Right lobe of liver (tissue), 4 donors: ENCODE measurements around the gene JAG1.

Experiments
- POLR2A ChIP-seq: fragments of 450-650 bp; IDR thresholded peaks from one replicate; pipeline ENCODE4 v1.6.1; 2017; ENCODE audit warnings: antibody characterized with exemption, mild to moderate bottlenecking
- TF ChIP-seq, protein P1 (sequence below), 4 donors: fragments of 200-600 bp in 3 of 4; fragments of 450-650 bp in 1 of 4; IDR thresholded peaks; one replicate each; pipeline versions ENCODE4 v1.5.1 to v1.8.0; 2016 to 2022; ENCODE audit warnings: antibody characterized with exemption in 4 of 4, mild to moderate bottlenecking in 2 of 4
- donor health status: DM: no; HTN: no; CAD: no.
- donor health status: DM: no; HTN: no; CAD: no.
- donor health status: DM: no; HTN: yes; CAD: no.

GRCh38 chr20:10654630-10655029 lies 19.2 kb downstream of the JAG1 start:
- TF ChIP-seq, protein P1, sequence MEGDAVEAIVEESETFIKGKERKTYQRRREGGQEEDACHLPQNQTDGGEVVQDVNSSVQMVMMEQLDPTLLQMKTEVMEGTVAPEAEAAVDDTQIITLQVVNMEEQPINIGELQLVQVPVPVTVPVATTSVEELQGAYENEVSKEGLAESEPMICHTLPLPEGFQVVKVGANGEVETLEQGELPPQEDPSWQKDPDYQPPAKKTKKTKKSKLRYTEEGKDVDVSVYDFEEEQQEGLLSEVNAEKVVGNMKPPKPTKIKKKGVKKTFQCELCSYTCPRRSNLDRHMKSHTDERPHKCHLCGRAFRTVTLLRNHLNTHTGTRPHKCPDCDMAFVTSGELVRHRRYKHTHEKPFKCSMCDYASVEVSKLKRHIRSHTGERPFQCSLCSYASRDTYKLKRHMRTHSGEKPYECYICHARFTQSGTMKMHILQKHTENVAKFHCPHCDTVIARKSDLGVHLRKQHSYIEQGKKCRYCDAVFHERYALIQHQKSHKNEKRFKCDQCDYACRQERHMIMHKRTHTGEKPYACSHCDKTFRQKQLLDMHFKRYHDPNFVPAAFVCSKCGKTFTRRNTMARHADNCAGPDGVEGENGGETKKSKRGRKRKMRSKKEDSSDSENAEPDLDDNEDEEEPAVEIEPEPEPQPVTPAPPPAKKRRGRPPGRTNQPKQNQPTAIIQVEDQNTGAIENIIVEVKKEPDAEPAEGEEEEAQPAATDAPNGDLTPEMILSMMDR (IDR thresholded peaks at IDR 0.05): no peak
- no peak for TF ChIP-seq POLR2A
